ENCODE measurements around the gene CDK14.

Gene CDK14

DNA sequence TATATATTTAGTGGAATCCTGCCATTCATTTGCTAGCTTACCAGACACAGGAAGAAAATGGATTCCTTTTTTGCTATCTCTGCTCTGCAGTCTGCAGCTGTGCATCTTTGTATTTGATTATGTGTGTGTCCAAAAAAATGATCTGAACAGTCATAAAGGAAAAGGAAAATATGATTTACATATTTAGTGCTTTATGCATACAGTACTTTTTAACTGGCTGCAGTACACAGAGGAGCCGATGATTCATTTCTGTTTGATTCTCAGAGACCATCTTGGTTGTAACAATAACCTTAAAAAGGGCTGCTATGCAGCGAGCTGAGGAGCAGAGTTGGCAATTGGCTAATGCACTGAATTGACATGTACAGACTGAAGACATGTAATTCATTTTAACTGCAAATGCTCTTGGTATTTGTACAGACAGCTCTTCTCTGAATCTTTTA lies 516.8 kb downstream of the CDK14 start:
- TF ChIP-seq, protein P1, sequence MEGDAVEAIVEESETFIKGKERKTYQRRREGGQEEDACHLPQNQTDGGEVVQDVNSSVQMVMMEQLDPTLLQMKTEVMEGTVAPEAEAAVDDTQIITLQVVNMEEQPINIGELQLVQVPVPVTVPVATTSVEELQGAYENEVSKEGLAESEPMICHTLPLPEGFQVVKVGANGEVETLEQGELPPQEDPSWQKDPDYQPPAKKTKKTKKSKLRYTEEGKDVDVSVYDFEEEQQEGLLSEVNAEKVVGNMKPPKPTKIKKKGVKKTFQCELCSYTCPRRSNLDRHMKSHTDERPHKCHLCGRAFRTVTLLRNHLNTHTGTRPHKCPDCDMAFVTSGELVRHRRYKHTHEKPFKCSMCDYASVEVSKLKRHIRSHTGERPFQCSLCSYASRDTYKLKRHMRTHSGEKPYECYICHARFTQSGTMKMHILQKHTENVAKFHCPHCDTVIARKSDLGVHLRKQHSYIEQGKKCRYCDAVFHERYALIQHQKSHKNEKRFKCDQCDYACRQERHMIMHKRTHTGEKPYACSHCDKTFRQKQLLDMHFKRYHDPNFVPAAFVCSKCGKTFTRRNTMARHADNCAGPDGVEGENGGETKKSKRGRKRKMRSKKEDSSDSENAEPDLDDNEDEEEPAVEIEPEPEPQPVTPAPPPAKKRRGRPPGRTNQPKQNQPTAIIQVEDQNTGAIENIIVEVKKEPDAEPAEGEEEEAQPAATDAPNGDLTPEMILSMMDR (IDR thresholded peaks at IDR 0.05; ENCODE audit: low read depth, low read length), result no peak
- no peak overlapping the region for H3K4me3 ChIP-seq (ENCODE audit: low read depth, low read length)
- no peak for DNase-seq
- H3K27ac ChIP-seq, result no peak overlapping the region
- no peaks in the 10 kb centered on the region for H3K9me3 ChIP-seq (ENCODE audit: severe bottlenecking)
- no peaks in the 10 kb centered on the region; the same call in 1 of the 2 replicates for H3K36me3 ChIP-seq
- no peaks in the 10 kb centered on the region for H3K27me3 ChIP-seq (ENCODE audit: insufficient read depth, low read depth, severe bottlenecking)

DNA sequence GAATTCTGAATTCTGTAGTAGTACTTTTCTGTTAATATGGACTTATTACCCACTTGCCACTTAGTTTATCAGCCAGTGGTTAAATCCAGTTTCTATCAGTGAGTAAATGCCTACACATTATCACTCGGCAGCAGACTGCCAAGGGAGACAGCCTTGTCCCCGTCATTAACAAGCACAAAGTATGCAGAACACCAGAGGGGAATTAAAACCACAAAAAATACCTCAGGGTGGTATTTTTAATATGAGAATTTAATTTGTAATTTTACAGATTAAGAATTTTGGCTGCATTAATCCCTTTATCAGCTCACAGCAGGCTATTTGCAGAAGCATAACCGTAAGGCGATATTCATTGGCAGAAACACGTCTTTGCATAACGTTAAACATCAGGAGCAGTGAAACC lies 518.1 kb downstream of the CDK14 start:
- H3K27me3 ChIP-seq (ENCODE audit: insufficient read depth, low read depth, severe bottlenecking), result no peaks in the 10 kb centered on the region
- no peak overlapping the region for H3K27ac ChIP-seq
- H3K9me3 ChIP-seq (ENCODE audit: severe bottlenecking), result no peaks in the 10 kb centered on the region
- no peak overlapping the region for H3K4me3 ChIP-seq (ENCODE audit: low read depth, low read length)
- TF ChIP-seq, protein P1 (IDR thresholded peaks at IDR 0.05; ENCODE audit: low read depth, low read length), result no peak
- H3K36me3 ChIP-seq, result no peaks in the 10 kb centered on the region; the same call in 1 of the 2 replicates
- no peak for DNase-seq

DNA sequence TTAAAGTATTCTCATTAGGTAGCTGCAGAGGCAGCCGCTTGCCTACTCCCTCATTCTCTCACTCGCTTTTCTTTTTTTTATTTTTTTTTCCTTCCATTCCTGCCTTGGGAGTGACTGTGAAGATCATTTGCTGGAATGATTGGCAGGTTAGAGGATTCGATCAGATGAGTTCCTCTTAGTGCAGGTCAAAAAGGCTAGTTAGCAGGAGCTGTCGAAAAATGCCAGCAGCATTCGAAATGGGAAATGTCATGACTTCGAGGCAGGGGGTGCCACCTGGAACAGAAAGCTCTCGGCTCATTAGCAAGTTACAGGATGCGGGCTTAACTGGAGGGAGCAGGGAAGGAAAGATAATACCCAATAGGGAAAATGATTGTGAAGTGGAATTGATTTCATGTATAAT lies 530.6 kb downstream of the CDK14 start:
- no peaks in the 10 kb centered on the region for H3K27me3 ChIP-seq (ENCODE audit: insufficient read depth, low read depth, severe bottlenecking)
- TF ChIP-seq, protein P1 (IDR thresholded peaks at IDR 0.05; ENCODE audit: low read depth, low read length), result no peak
- H3K4me3 ChIP-seq (ENCODE audit: low read depth, low read length), result peak overlapping the region; percentile 11; the same call in 1 of the 2 replicates
- peak; percentile 42 for DNase-seq
- H3K27ac ChIP-seq, result no peak overlapping the region
- H3K36me3 ChIP-seq, result no peaks in the 10 kb centered on the region
- H3K9me3 ChIP-seq (ENCODE audit: severe bottlenecking), result no peaks in the 10 kb centered on the region

DNA sequence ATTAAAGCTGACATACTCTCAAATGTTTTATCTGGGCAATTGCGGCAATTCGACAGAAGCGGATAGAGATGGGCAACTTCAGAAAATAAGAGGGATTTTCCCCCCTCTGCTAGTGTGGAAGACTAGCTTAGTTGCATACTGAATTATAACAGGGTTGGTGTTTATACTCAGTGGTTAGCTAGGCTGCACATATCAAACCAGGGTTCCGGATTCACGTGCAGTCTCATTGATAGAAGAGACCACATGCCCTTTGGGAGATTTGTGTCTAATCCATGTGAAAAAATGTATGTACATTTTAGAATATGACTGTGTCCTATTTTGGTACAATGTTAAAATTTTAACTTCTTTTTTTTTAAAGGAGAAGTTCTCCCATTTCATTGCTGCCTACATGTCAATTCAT lies 531.2 kb downstream of the CDK14 start:
- Histone ChIP-seq H3K27me3 (ENCODE audit: insufficient read depth, low read depth, severe bottlenecking) (no peaks in the 10 kb centered on the region), H3K4me3 (ENCODE audit: low read depth, low read length) (no peak overlapping the region), H3K9me3 (ENCODE audit: severe bottlenecking) (no peaks in the 10 kb centered on the region), H3K27ac (no peak overlapping the region), H3K36me3 (no peaks in the 10 kb centered on the region)
- peak; percentile 14 for DNase-seq
- TF ChIP-seq, protein P1 (IDR thresholded peaks at IDR 0.05; ENCODE audit: low read depth, low read length), result no peak

DNA sequence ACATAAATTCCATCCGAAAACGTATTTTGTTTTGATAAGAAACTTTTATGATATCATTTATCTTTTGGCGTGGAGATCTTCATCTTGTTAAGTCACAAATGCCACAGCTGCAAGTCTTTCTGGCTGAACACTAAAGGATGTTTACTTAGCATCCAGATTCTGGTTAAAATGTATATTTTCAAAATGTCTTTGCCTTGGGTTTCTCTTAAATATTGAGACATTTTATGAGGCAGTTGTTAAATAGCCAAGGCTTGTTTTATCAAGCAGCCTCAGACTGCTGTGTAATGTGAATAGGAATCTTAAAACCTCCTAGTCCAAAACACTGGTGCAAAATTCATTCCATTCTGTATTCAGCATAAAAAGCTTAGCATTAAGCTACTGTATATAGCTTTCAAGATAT lies 531.8 kb downstream of the CDK14 start:
- DNase-seq, result no peak
- no peaks in the 10 kb centered on the region for H3K36me3 ChIP-seq
- H3K9me3 ChIP-seq (ENCODE audit: severe bottlenecking), result no peaks in the 10 kb centered on the region
- H3K27me3 ChIP-seq (ENCODE audit: insufficient read depth, low read depth, severe bottlenecking), result no peaks in the 10 kb centered on the region
- TF ChIP-seq, protein P1 (IDR thresholded peaks at IDR 0.05; ENCODE audit: low read depth, low read length), result no peak
- H3K27ac ChIP-seq, result no peak overlapping the region
- no peak overlapping the region for H3K4me3 ChIP-seq (ENCODE audit: low read depth, low read length)

DNA sequence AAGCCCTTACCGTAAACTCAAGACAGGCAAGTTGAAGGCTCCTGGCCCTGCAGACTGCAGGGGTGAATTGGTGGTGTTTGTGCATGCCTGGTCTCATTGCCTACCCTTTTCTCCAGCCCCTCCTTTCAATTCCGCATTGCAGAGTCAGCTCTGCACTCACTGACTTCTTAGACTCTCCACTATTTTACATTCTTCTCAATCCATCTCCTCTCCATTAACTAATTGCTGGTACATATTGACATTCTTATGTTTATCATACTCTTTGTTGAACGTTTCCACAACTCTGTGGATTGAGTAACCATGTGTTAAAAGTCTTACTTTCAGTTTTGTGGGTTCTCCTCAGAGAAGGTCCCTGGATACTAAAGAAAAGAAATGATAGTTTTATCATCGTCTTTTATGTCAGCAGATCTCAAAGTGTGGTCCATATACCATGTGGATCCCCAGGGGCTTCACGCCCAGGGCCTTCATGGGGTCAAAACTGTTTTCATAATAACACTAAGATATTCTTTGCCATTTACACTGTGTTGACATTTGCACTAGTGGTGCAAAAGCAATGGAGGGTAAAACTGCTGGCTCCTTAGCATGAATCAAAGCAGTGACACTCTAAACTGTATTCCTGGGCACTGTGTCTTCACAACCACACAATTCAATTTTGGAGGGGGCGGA lies 532.7 kb downstream of the CDK14 start:
- no peak for DNase-seq

More for the DNA sequence above, 532.7 kb downstream of the CDK14 start:
- Histone ChIP-seq H3K27me3 (ENCODE audit: insufficient read depth, low read depth, severe bottlenecking) (no peaks in the 10 kb centered on the region), H3K27ac (no peak overlapping the region), H3K36me3 (no peaks in the 10 kb centered on the region), H3K9me3 (ENCODE audit: severe bottlenecking) (no peaks in the 10 kb centered on the region), H3K4me3 (ENCODE audit: low read depth, low read length) (no peak overlapping the region)
- TF ChIP-seq, protein P1 (IDR thresholded peaks at IDR 0.05; ENCODE audit: low read depth, low read length), result no peak
